ENCODE measurements around the gene LSAMP. TPM values are rescaled to one million over a fixed set of nuclear protein-coding genes. Genes with fewer than 3 reads are reported as not detected.
A peak's percentile ranks its signal among the peaks of the same experiment; 100 is the strongest.

LSAMP gene
- total RNA-seq, 1 experiment from 2014 or later: 10.1 TPM

GRCh38 chr3:115930922-115931321 is 514.4 kb downstream of the LSAMP start:
- no peak for DNase-seq (ENCODE audit: low spot score)
- TF ChIP-seq EZH2 (IDR thresholded peaks at IDR 0.05; ENCODE audit: borderline replicate concordance, low read depth, low read length, poor library complexity, severe bottlenecking): no peak
- intact Hi-C loops (cut with micrococcal nuclease; ENCODE audit: unreplicated experiment): no loop called here
- Histone ChIP-seq H3K4me1 (ENCODE audit: insufficient read depth, low read length, poor library complexity, severe bottlenecking) (peaks cover 53% of the 10 kb centered on the region), H3K27ac (ENCODE audit: low read depth, low read length, poor library complexity, severe bottlenecking) (peak overlapping the region; percentile 3), H3K4me3 (ENCODE audit: low read depth, low read length, poor library complexity, severe bottlenecking) (no peak overlapping the region), H3K36me3 (ENCODE audit: insufficient read depth, low read length, poor library complexity, severe bottlenecking) (no peaks in the 10 kb centered on the region), H3K27me3 (replicated peaks; ENCODE audit: insufficient read depth, low read depth, low read length, poor library complexity) (no peaks in the 10 kb centered on the region), H3K9me3 (ENCODE audit: low read depth, low read length, poor library complexity, severe bottlenecking) (no peaks in the 10 kb centered on the region)
- BruUV-seq (replicated peaks): no TSS peak
- ChIA-PET POLR2A (ENCODE audit: low non-redundant PET) (no interaction called here), CTCF (no interaction called here)

- no peak for DNase-seq (ENCODE audit: low spot score)
- no TSS peak for BruUV-seq (replicated peaks)
- TF ChIP-seq CTCF (conservative IDR thresholded peaks at IDR 0.05; ENCODE audit: low read depth, low read length) (no peak), EZH2 (IDR thresholded peaks at IDR 0.05; ENCODE audit: borderline replicate concordance, low read depth, low read length, poor library complexity, severe bottlenecking) (no peak)
- Histone ChIP-seq H3K9me3 (ENCODE audit: low read depth, low read length, poor library complexity, severe bottlenecking) (no peaks in the 10 kb centered on the region), H3K27me3 (replicated peaks; ENCODE audit: insufficient read depth, low read depth, low read length, poor library complexity) (no peaks in the 10 kb centered on the region), H3K4me1 (ENCODE audit: insufficient read depth, low read length, poor library complexity, severe bottlenecking) (peaks cover 57% of the 10 kb centered on the region), H3K36me3 (ENCODE audit: insufficient read depth, low read length, poor library complexity, severe bottlenecking) (no peaks in the 10 kb centered on the region), H3K4me3 (ENCODE audit: low read depth, low read length, poor library complexity, severe bottlenecking) (no peak overlapping the region), H3K27ac (ENCODE audit: low read depth, low read length, poor library complexity, severe bottlenecking) (no peak overlapping the region)
- intact Hi-C loops (cut with micrococcal nuclease; ENCODE audit: unreplicated experiment): no loop called here
- POLR2A ChIA-PET (ENCODE audit: low non-redundant PET): no interaction called here
- CTCF ChIA-PET: no interaction called here
Measured at GRCh38 chr3:115930168-115930567, 515.1 kb downstream of the LSAMP start.

- POLR2A ChIA-PET (ENCODE audit: low non-redundant PET): no interaction called here
- no peak overlapping the region for H3K4me3 ChIP-seq (ENCODE audit: low read depth, low read length, poor library complexity, severe bottlenecking)
Measured at GRCh38 chr3:115928376-115928775, 516.9 kb downstream of the LSAMP start.

More at GRCh38 chr3:115928376-115928775, 516.9 kb downstream of the LSAMP start:
- H3K9me3 ChIP-seq (ENCODE audit: low read depth, low read length, poor library complexity, severe bottlenecking): no peaks in the 10 kb centered on the region
- no peaks in the 10 kb centered on the region for H3K27me3 ChIP-seq (replicated peaks; ENCODE audit: insufficient read depth, low read depth, low read length, poor library complexity)
- peaks cover 62% of the 10 kb centered on the region for H3K4me1 ChIP-seq (ENCODE audit: insufficient read depth, low read length, poor library complexity, severe bottlenecking)
- CTCF ChIA-PET: no interaction called here
- intact Hi-C loops (cut with micrococcal nuclease; ENCODE audit: unreplicated experiment): loop anchor here (2.0 kb wide), 1 partner anchor 90 kb away; no protein-coding TSS in a partner anchor
- no TSS peak for BruUV-seq (replicated peaks)
- peak overlapping the region; percentile 88 for H3K27ac ChIP-seq (ENCODE audit: low read depth, low read length, poor library complexity, severe bottlenecking)
- DNase-seq (ENCODE audit: low spot score): peak; percentile 88
- no peaks in the 10 kb centered on the region for H3K36me3 ChIP-seq (ENCODE audit: insufficient read depth, low read length, poor library complexity, severe bottlenecking)
- TF ChIP-seq EZH2 (IDR thresholded peaks at IDR 0.05; ENCODE audit: borderline replicate concordance, low read depth, low read length, poor library complexity, severe bottlenecking) (no peak), CTCF (conservative IDR thresholded peaks at IDR 0.05; ENCODE audit: low read depth, low read length) (no peak)

Data from A673 (cell line).